Measurements from ENCODE around the gene DHX34.
A peak's percentile ranks its signal among the peaks of the same experiment; 100 is the strongest.

Gene DHX34

DNA sequence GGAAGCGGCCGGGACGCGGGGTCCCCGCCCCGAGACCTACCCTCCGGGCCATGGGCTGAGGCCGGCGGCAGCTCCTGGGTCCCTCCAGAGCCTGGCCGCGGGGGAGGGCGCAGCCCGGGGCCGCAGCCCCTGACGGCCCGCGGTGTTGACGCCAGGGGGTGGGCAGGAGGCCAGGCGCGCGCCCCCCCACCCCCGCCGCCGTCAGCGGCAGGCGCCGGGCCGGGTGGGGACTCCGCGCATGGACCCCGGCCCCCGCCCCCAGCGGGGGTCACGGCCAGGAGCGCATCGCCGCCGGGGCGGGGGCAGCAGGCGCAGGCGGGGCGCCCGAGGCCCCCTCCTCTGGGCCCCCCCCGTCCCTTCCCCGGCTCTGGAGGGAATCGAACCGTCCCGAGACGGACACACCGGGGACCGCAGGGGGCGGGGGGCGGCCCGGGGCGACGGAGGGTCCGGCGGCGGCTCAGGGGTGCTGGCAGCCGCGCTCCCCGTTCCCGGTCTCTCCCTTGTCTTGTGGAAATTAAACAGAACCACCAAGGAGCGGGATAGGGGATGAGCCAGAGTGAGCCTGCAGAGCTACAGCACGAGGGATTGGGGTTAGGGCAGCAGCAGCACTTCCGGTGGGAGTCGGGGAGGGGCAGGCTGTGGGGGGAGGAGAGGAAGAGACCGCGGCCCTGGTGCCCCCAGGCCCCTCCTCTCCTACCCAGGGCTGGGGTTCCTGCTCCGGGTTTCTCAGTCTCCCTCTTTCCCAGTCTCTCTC is 70.1 kb downstream of the DHX34 start, which contains the start of gene MEIS3:
MEIS3 (minus strand) TSS at position 498 of the 754 bp plus-strand sequence; CDS start at position 52, 446 bp downstream.
- no peak for DNase-seq

DNA sequence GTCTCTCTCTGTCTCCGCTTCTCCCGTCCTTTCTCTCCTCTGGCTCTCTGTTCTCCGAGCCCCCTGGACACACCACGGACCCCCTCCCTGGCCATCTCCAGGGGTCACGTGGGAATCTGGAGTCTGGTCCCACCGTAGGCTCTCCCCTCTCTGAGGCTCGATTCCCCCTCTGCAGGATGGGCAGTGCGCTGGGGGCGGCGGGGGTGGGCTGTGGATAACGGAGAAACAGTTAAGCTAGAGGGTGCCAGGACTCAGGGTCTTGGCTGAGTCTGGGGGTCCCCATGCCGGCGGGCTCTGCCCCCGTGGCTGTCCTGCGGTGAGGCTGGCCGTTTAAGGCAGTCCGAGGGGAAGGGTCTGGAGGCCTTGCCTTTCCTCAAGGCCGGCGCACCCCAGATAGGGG is 70.7 kb downstream of the DHX34 start:
- DNase-seq, result no peak

- DNase-seq, result no peak
These were observed 72.2 kb downstream of the DHX34 start for GRCh38 chr19:47421244-47421786.

- no peak for DNase-seq
These were observed 72.8 kb downstream of the DHX34 start for GRCh38 chr19:47421844-47422395.

DNA sequence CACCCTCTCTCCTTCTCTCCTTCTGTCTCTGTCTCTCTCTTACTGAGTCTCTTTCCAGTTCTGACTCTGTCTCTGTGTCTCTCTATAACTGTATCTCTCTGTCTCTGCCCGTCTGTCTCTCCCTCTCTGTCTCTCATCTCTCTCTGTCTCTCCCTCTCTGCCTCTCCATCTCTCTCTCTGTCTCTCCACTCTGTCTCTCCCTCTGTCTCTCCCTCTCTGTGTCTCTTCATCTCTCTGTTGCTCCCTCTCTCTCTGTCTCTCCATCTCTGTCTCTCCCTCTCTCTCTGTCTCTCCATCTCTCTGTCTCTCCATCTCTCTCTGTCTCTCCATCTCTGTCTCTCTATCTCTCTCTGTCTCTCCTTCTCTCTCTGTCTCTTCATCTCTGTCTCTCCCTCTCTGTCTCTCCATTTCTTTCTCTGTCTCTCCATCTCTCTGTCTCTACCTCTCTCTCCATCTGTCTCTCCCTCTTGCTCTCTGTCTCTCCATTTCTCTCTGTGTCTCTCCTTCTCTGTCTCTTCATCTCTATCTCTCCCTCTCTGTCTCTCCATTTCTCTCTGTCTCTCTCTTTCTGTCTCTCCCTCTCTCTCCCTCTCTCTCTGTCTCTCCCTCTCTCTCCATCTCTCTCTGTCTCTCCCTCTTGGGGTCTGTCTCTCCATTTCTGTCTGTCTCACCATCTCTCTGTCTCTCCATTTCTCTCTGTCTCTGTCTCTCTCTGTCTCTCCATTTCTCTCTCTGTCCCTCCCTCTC is 73.5 kb downstream of the DHX34 start:
- DNase-seq, result no peak

GRCh38 chr19:47423203-47423882 is 74.2 kb downstream of the DHX34 start:
- DNase-seq, result no peak

DNA sequence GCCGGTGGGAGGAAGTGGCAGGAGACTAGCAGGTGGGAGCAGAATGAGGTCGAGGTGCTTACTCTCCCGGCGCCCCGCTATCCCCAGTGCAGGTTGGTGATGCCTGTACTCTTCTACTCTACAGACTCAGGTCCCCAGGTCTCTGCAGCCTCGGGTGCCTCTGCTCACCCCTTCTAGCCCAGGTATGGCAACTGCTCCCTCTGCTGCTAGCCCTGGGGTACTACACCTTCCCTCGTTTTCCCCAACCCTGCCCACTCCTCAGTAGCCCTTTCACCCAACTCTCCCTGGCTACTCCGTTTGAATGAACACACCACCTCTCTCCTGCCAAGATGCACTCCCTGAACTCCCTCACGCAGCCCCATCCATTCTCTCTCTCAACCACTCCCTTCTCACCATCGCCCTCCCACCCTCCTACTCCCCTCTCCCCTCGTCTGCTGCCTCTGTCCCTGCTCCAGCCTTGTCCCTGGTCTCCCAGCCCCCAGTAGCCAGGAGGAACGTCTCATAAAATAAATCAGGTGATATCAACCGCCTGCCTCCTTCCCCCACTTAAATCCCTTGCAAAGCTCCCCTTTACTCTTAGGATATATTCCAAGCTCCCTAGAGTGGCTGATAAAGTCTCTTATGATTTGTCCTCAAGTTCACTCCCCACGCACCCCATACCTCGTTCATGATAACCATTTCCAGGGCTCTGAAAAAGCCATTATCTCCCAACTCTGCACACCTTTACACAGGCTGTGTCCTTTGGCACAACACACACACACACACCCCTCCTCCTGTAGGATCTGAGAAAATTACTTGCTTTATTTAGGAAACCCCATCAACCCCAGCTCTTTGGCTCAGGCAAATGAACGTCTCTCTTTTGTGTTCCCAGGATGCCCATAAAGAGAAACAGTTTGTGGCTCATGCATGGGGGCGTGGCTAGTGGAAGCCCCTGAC is 78.4 kb downstream of the DHX34 start:
- peak; percentile 31 for DNase-seq

DNA sequence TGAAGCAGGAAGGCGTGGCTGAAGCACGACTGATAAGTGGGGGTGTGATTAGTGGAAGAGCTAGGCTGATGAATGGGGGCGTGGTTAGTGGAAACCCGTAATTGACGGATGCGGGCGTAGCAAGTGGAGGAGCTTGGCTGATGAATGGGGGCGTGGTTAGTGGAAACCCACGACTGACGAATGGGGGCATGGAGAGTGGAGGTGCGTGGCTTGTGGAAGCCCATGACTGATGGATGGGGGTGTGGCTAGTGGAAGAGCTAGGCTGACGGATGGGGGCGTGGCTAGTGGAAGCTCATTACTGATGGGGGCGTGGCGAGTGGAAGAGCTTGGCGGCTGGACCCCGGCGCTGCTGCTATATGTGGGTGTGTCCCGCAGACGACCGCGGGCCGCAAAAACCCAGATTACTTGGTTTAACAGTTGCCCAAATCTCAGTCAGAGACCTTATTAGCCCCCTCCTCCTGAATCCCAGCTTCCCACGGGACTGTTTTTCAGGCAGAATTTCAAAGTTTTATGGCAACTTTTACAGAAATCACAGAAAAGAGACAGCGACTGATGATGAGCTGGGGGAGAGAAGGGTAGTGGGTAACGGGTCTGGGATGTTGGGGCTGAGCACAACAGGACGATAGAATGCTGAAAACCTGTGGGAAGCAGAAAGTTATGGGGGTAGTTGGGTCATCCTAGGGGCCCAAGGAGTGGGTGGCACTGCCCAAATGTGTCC is 79.2 kb downstream of the DHX34 start:
- DNase-seq, result peak; percentile 96

- no peak for DNase-seq
These were observed 80.2 kb downstream of the DHX34 start for GRCh38 chr19:47429140-47429793.

DNA sequence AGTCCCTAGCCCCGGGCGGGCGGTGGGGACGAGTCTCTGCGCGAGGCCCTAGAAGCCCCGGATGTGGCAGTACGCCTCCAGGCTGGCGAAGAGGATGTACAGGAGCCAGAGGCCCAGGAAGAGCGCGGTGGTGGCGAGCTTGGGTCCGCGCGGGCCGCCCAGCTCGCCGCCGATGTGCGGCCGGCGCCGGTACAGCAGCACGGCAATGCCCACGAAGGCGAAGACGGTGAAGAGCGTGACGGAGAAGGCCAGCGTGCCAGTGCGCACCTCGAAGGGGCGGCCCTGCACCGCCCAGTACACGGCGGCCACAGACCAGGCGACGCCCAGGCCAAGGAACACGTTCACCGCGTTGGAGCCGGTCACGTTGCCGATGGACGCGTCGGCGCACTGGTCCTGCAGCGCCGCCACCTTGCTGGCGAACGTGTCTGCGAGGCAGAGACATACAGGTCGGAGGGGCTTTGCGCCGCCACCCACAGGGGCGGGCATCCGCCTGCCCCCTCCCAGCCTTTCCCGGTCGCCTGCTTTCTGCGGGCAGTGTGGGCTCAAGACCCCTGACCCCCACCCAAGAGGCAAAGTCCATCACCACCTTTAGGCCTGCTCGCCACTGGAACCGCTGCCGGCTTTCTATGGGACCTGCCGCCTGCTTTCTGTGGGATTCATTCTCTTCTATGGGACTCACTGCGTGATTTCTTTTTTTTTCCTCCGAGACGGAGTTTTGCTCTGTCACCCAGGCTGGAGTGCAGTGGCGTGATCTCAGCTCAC is 81.1 kb downstream of the DHX34 start:
- no peak for DNase-seq

GRCh38 chr19:47432091-47432490 is 83.0 kb downstream of the DHX34 start:
- no peak for DNase-seq
